HG03442 (cell line): ENCODE data around the gene UBC.

Experiments used
- ATAC-seq: cut with Tn5 transposase; IDR thresholded peaks from one replicate; pipeline ENCODE4 v1.9.1; 2021; ENCODE audit warnings: mild to moderate bottlenecking, moderate library complexity; ENCODE audit not compliant: unreplicated experiment

UBC gene

GRCh38 chr12:124865728-124866127, 48.7 kb downstream of the UBC start:
- ATAC-seq: no peak

GRCh38 chr12:124864326-124864752, 50.1 kb downstream of the UBC start:
- ATAC-seq: no peak

GRCh38 chr12:124863416-124864325, 50.8 kb downstream of the UBC start, which contains the start of gene SCARB1:
Gene SCARB1 (minus strand): TSS chr12:124863864. CDS start chr12:124863720, 144 bp downstream.
- ATAC-seq: peak; percentile 65

GRCh38 chr12:124862768-124863415, 51.6 kb downstream of the UBC start:
- peak; percentile 13 for ATAC-seq

- ATAC-seq: peak; percentile 30
Observed at GRCh38 chr12:124861898-124862676, 52.4 kb downstream of the UBC start.
